ENCODE data around the gene STARD9. TPM values are rescaled to one million over a fixed set of nuclear protein-coding genes. Genes with fewer than 3 reads are reported as not detected.

The STARD9 gene
- total RNA-seq, 2 donors from 2014 or later: 5.1 to 6.3 TPM

GRCh38 chr15:42695527-42696071 lies 120.2 kb downstream of the STARD9 start:
- Mint-ChIP-seq H3K4me3 (no peak overlapping the region), H3K27ac (no peak overlapping the region), H3K4me1 (ENCODE audit: low read depth) (peaks cover 13% of the 10 kb centered on the region), H3K27me3 (ENCODE audit: low read depth) (no peaks in the 10 kb centered on the region), H3K9me3 (no peaks in the 10 kb centered on the region), H3K36me3 (ENCODE audit: insufficient read depth in 2 of 2) (no peaks in the 10 kb centered on the region)
- DNase-seq (no peak), ATAC-seq (replicated peaks in 1 of 2) (no peak)

- Mint-ChIP-seq H3K36me3 (ENCODE audit: insufficient read depth in 2 of 2) (no peaks in the 10 kb centered on the region), H3K27me3 (ENCODE audit: low read depth) (no peaks in the 10 kb centered on the region), H3K9me3 (no peaks in the 10 kb centered on the region), H3K4me3 (no peak overlapping the region), H3K4me1 (ENCODE audit: low read depth) (peaks cover 3% of the 10 kb centered on the region), H3K27ac (no peak overlapping the region)
- no peak for ATAC-seq (replicated peaks in 1 of 2)
- DNase-seq: no peak
These were observed 121.2 kb downstream of the STARD9 start for GRCh38 chr15:42696626-42697025.

GRCh38 chr15:42704492-42704926 lies 129.1 kb downstream of the STARD9 start:
- ATAC-seq (replicated peaks in 1 of 2): peak; percentile 98 to 99

GRCh38 chr15:42705336-42705735 lies 129.9 kb downstream of the STARD9 start:
- ATAC-seq (replicated peaks in 1 of 2) (no peak), DNase-seq (no peak)
- Mint-ChIP-seq H3K4me1 (ENCODE audit: low read depth) (no peaks in the 10 kb centered on the region), H3K27me3 (ENCODE audit: low read depth) (no peaks in the 10 kb centered on the region), H3K27ac (no peak overlapping the region), H3K9me3 (no peaks in the 10 kb centered on the region), H3K4me3 (no peak overlapping the region), H3K36me3 (ENCODE audit: insufficient read depth in 2 of 2) (no peaks in the 10 kb centered on the region)

More at GRCh38 chr15:42704492-42704926, 129.1 kb downstream of the STARD9 start:
- H3K4me1 Mint-ChIP-seq (ENCODE audit: low read depth): no peaks in the 10 kb centered on the region
- H3K27me3 Mint-ChIP-seq (ENCODE audit: low read depth): no peaks in the 10 kb centered on the region
- no peak overlapping the region for H3K27ac Mint-ChIP-seq
- peak; percentile 65 to 66 for DNase-seq
- H3K9me3 Mint-ChIP-seq: no peaks in the 10 kb centered on the region
- no peaks in the 10 kb centered on the region for H3K36me3 Mint-ChIP-seq (ENCODE audit: insufficient read depth in 2 of 2)
- no peak overlapping the region for H3K4me3 Mint-ChIP-seq

GRCh38 chr15:42707068-42707467 lies 131.7 kb downstream of the STARD9 start:
- no peak for DNase-seq
- no peaks in the 10 kb centered on the region for H3K4me1 Mint-ChIP-seq (ENCODE audit: low read depth)
- no peaks in the 10 kb centered on the region for H3K36me3 Mint-ChIP-seq (ENCODE audit: insufficient read depth in 2 of 2)
- no peak for ATAC-seq (replicated peaks in 1 of 2)
- H3K4me3 Mint-ChIP-seq: no peak overlapping the region
- H3K9me3 Mint-ChIP-seq: no peaks in the 10 kb centered on the region
- H3K27me3 Mint-ChIP-seq (ENCODE audit: low read depth): no peaks in the 10 kb centered on the region
- H3K27ac Mint-ChIP-seq: no peak overlapping the region

GRCh38 chr15:42707873-42708544 lies 132.6 kb downstream of the STARD9 start:
- Mint-ChIP-seq H3K4me3 (no peak overlapping the region), H3K27ac (peak overlapping the region; percentile 14), H3K4me1 (ENCODE audit: low read depth) (no peaks in the 10 kb centered on the region), H3K36me3 (ENCODE audit: insufficient read depth in 2 of 2) (no peaks in the 10 kb centered on the region), H3K9me3 (no peaks in the 10 kb centered on the region), H3K27me3 (ENCODE audit: low read depth) (no peaks in the 10 kb centered on the region)
- DNase-seq (no peak), ATAC-seq (replicated peaks in 1 of 2) (no peak)

- H3K27ac Mint-ChIP-seq: no peak overlapping the region
- H3K4me3 Mint-ChIP-seq: no peak overlapping the region
- DNase-seq (no peak), ATAC-seq (replicated peaks in 1 of 2) (no peak)
- no peaks in the 10 kb centered on the region for H3K4me1 Mint-ChIP-seq (ENCODE audit: low read depth)
- H3K36me3 Mint-ChIP-seq (ENCODE audit: insufficient read depth in 2 of 2): no peaks in the 10 kb centered on the region
- no peaks in the 10 kb centered on the region for H3K27me3 Mint-ChIP-seq (ENCODE audit: low read depth)
- H3K9me3 Mint-ChIP-seq: no peaks in the 10 kb centered on the region
These were observed 135.3 kb downstream of the STARD9 start for GRCh38 chr15:42710662-42711061.

- no peaks in the 10 kb centered on the region for H3K27me3 Mint-ChIP-seq (ENCODE audit: low read depth)
- no peak overlapping the region for H3K4me3 Mint-ChIP-seq
- H3K9me3 Mint-ChIP-seq: no peaks in the 10 kb centered on the region
- no peak overlapping the region for H3K27ac Mint-ChIP-seq
- no peaks in the 10 kb centered on the region for H3K36me3 Mint-ChIP-seq (ENCODE audit: insufficient read depth in 2 of 2)
- H3K4me1 Mint-ChIP-seq (ENCODE audit: low read depth): no peaks in the 10 kb centered on the region
- no peak for ATAC-seq (replicated peaks in 1 of 2)
- DNase-seq: no peak
These were observed 136.3 kb downstream of the STARD9 start for GRCh38 chr15:42711746-42712145.

GRCh38 chr15:42712584-42712983 lies 137.2 kb downstream of the STARD9 start:
- no peak for ATAC-seq (replicated peaks in 1 of 2)
- Mint-ChIP-seq H3K9me3 (no peaks in the 10 kb centered on the region), H3K4me3 (no peak overlapping the region), H3K36me3 (ENCODE audit: insufficient read depth in 2 of 2) (no peaks in the 10 kb centered on the region), H3K27ac (no peak overlapping the region), H3K4me1 (ENCODE audit: low read depth) (no peaks in the 10 kb centered on the region), H3K27me3 (ENCODE audit: low read depth) (no peaks in the 10 kb centered on the region)
- no peak for DNase-seq

GRCh38 chr15:42716125-42716524 lies 140.7 kb downstream of the STARD9 start:
- H3K27me3 Mint-ChIP-seq (ENCODE audit: low read depth): no peaks in the 10 kb centered on the region
- ATAC-seq (replicated peaks in 1 of 2) (no peak), DNase-seq (no peak)
- H3K4me3 Mint-ChIP-seq: no peak overlapping the region
- no peaks in the 10 kb centered on the region for H3K4me1 Mint-ChIP-seq (ENCODE audit: low read depth)
- no peaks in the 10 kb centered on the region for H3K36me3 Mint-ChIP-seq (ENCODE audit: insufficient read depth in 2 of 2)
- no peak overlapping the region for H3K27ac Mint-ChIP-seq
- no peaks in the 10 kb centered on the region for H3K9me3 Mint-ChIP-seq

GRCh38 chr15:42716626-42717025 lies 141.2 kb downstream of the STARD9 start:
- no peak for ATAC-seq (replicated peaks in 1 of 2)

GRCh38 chr15:42719043-42719442 lies 143.6 kb downstream of the STARD9 start:
- no peaks in the 10 kb centered on the region for H3K9me3 Mint-ChIP-seq

More at GRCh38 chr15:42716626-42717025, 141.2 kb downstream of the STARD9 start:
- DNase-seq: no peak
- Mint-ChIP-seq H3K27me3 (ENCODE audit: low read depth) (no peaks in the 10 kb centered on the region), H3K9me3 (no peaks in the 10 kb centered on the region), H3K4me3 (no peak overlapping the region), H3K27ac (no peak overlapping the region), H3K36me3 (ENCODE audit: insufficient read depth in 2 of 2) (no peaks in the 10 kb centered on the region), H3K4me1 (ENCODE audit: low read depth) (no peaks in the 10 kb centered on the region)

GRCh38 chr15:42720071-42720470 lies 144.7 kb downstream of the STARD9 start:
- Mint-ChIP-seq H3K27ac (no peak overlapping the region), H3K36me3 (ENCODE audit: insufficient read depth in 2 of 2) (peaks cover 0 to 3% of the 10 kb centered on the region in 2 donors)
- ATAC-seq (replicated peaks in 1 of 2): no peak

More at GRCh38 chr15:42719043-42719442, 143.6 kb downstream of the STARD9 start:
- Mint-ChIP-seq H3K27ac (no peak overlapping the region), H3K4me3 (no peak overlapping the region), H3K36me3 (ENCODE audit: insufficient read depth in 2 of 2) (no peaks in the 10 kb centered on the region), H3K4me1 (ENCODE audit: low read depth) (no peaks in the 10 kb centered on the region), H3K27me3 (ENCODE audit: low read depth) (no peaks in the 10 kb centered on the region)
- no peak for DNase-seq
- ATAC-seq (replicated peaks in 1 of 2): no peak

GRCh38 chr15:42721016-42721415 lies 145.6 kb downstream of the STARD9 start:
- DNase-seq (no peak), ATAC-seq (replicated peaks in 1 of 2) (no peak)
- Mint-ChIP-seq H3K4me3 (no peak overlapping the region), H3K27ac (no peak overlapping the region), H3K36me3 (ENCODE audit: insufficient read depth in 2 of 2) (peaks cover 0 to 7% of the 10 kb centered on the region in 2 donors), H3K27me3 (ENCODE audit: low read depth) (no peaks in the 10 kb centered on the region), H3K4me1 (ENCODE audit: low read depth) (no peaks in the 10 kb centered on the region), H3K9me3 (no peaks in the 10 kb centered on the region)

More at GRCh38 chr15:42720071-42720470, 144.7 kb downstream of the STARD9 start:
- Mint-ChIP-seq H3K4me1 (ENCODE audit: low read depth) (no peaks in the 10 kb centered on the region), H3K4me3 (no peak overlapping the region), H3K27me3 (ENCODE audit: low read depth) (no peaks in the 10 kb centered on the region), H3K9me3 (no peaks in the 10 kb centered on the region)
- no peak for DNase-seq
